ENCODE data around the gene MAPK11.
"Not testable (repeated sequence)": the region's sequence is repeated elsewhere in the genome, so short reads cannot be mapped to it uniquely, and the experiment has no call there.

The MAPK11 gene

DNA sequence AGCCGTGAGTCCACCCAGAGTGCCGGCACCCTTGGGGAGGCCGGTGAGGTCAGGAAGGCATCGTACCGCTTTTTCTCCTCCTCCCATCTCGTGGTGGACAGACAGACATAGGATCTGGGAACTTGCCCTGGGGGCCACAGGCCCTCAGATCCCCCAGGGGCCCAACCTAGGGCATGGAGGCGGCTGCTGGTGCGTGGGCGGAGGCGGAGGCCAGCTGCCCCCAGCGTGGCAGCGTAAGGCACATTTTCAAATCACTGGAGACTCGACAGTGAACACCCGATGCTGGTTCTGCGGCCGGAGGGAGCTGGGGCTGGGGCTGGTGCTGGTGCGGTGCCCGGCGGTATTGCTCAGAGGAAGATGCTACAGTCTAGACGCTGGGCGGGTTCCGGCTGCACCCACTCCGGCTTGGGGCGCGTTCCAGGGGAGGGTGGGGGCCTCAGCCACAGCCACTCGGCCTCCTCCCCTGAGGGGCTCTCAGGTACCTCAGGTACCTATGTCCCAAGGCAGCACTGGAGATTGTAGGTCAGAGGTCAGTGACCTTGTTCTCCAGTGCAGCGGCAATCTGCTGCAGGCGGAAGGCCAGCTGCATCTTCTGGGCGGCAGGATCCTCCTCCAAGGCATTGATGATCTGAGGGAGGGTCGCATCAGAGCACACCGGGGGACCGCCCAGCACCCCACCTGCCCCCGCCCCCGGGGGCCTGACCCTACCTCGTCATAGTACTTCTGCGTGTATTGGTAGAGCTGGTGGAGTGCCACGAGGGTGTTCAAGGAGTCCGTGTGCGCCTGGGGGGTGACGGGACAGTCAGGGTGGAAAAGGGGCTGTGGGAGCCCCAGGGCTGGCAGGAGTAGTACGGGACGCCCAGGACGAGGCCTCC, 5.2 kb upstream of the MAPK11 start:
- DNase-seq, result no peak

- no peak for DNase-seq
These were observed 4.6 kb upstream of the MAPK11 start for GRCh38 chr22:50274771-50275170.

DNA sequence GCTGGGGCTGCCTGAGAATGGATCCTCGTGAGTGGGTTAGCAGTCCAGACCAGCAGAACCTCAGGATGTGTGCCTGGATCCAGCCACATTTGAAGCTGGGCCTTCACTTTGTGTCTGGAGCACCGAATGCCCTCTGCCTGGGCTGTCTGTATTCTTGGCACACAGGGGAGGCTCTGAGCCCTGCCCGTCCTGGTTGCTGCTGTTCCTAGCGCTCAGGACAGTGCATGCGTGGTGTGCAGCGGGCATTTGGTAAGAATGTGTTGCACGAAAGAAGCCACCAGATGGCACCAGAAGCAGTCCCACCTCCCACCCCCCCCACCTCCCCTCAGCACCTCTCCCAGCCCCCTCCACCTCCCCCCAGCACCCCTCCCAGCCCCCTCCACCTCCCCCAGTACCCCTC, 4.1 kb upstream of the MAPK11 start:
- DNase-seq, result peak; percentile 46

GRCh38 chr22:50273781-50274180, 3.6 kb upstream of the MAPK11 start:
- DNase-seq, result not testable (repeated sequence)

DNA sequence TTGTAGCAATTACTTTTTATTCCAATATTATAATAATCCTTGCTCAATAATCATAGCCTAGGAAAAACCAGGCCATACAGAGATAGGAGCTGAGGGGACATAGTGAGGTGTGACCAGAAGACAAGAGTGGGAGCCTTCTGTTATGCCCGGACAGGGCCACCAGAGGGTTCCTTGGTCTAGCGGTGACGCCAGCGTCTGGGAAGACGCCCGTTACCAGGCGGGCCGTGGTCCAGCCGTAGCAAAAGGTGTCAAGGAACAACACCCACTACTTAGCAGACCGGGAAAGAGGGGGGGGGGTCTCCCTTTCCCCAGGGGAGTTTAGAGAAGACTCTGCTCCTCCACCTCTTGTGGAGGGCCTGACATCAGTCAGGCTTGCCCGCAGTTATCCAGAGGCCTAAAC, 3.2 kb upstream of the MAPK11 start:
- DNase-seq, result not testable (repeated sequence)

GRCh38 chr22:50272044-50272802, 2.0 kb upstream of the MAPK11 start:
- DNase-seq, result no peak

DNA sequence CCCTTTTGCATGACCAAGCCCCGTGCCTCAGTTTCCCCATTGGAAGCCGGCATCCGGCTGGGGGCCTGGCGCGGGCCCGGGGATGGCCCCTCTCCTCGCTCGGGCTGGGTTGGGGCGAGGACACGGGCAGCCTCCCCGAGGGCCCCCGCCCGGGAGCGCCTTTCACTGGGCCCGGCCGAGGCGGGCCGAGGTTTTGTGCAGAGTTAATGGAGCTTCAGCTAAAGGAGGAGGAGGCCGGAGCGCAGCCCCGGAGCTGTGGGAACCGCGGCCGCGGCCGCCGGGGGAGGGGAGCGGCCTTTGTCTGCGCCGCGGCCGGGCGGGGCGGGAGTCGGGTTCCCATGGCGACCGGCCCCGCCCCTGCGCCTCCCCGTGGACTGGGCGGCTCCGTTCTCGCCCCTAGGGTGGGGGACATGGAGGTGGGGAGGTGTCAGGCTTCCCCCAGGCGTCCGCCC, 1.4 kb upstream of the MAPK11 start:
- peak; percentile 66 for DNase-seq

- DNase-seq, result peak; percentile 72
These were observed 650 bp upstream of the MAPK11 start for GRCh38 chr22:50270666-50271394.

GRCh38 chr22:50269573-50269969, 609 bp downstream of the MAPK11 start:
- no peak for DNase-seq

- no peak for DNase-seq
These were observed 1.5 kb downstream of the MAPK11 start for GRCh38 chr22:50268655-50269113.

DNA sequence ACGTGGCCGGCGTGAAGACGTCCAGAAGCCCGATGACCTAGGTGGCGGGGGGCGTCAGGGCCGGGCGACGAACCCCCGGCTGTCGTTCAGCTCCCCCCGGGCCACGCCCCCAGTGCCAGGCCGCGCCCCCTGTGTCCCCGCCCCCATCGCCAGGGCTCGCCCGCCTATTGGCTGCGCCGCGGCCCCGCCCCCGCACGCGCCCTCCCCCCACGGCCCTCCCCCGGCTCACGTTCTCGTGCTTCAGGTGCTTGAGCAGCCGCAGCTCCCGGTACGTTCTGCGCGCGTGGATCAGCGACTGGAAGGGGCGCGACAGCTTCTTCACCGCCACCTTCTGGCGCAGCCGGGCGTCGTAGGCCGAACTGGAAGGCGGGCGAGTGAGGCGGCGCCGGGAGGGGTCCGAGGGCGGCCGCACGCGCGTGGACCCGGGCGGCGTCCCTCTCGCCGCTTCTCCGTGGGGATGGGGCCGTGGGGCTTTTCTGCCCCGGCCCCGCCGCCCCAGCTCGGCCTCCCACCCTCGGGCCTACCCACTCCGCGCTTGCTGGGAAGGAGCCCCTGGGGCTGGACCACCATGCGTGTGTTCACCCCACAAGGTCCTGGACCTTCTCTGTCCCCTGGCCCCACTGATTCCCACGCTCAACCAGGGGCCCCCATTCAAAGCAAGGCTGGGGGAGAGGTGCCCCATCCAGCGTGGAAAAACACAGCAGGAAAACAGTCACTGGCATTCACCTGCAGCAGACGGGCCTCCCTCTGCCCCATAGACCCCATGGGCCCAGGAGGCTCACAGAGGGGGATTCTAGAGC, 2.4 kb downstream of the MAPK11 start:
- peak; percentile 64 for DNase-seq

DNA sequence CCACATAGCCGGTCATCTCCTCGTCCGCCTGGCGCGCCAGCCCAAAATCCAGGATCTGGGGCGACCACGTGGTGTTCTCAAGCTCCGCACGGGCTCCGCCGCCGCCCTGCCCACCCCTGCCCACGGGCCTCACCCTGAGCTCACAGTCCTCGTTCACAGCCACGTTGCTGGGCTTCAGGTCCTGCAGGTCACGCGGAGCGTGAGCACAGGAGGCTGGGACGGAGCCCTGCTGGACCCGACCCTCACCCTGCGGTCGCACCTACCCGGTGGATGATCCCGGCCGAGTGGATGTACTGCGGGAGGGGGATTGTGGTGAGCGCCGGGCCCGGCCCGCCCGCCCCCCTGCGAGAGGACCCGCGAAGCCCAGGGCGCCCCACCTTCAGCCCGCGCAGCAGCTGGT, 3.2 kb downstream of the MAPK11 start:
- DNase-seq, result no peak

- no peak for DNase-seq
These were observed 5.1 kb downstream of the MAPK11 start for GRCh38 chr22:50264946-50265669.

- DNase-seq, result no peak
These were observed 6.0 kb downstream of the MAPK11 start for GRCh38 chr22:50264104-50264745.

- DNase-seq, result no peak
These were observed 7.1 kb downstream of the MAPK11 start for GRCh38 chr22:50262973-50263617.

- DNase-seq, result no peak
These were observed 7.7 kb downstream of the MAPK11 start for GRCh38 chr22:50262460-50262911.

GRCh38 chr22:50261615-50262459, 8.3 kb downstream of the MAPK11 start, which contains the start of gene MAPK12:
MAPK12 (minus strand) TSS chr22:50261683; CDS start chr22:50261509, 174 bp downstream.
- DNase-seq, result no peak

- peak; percentile 40 for DNase-seq
These were observed 9.2 kb downstream of the MAPK11 start for GRCh38 chr22:50260801-50261614.
